Astrocyte of the cerebellum (primary cell): ENCODE data around the gene OSBPL2.

Experiments used
- DNase-seq: peaks from one replicate; pipeline ENCODE4 v3.0.0-alpha.2; 2011; ENCODE audit warnings: low read depth
- H3K4me3 ChIP-seq: 2 replicates; pipeline ENCODE4 v1.5.1; 2011; ENCODE audit warnings: mild to moderate bottlenecking, low read depth, low read length, moderate library complexity
- in situ Hi-C: cut with HindIII; loops from 2 replicates; pipeline ENCODE4 v1.10.0; 2017; ENCODE audit warnings: low sequenced_read_pairs
- TF ChIP-seq, protein P1 (sequence below): IDR thresholded peaks from 2 replicates; pipeline ENCODE4 v1.5.1; 2012; ENCODE audit warnings: low read length, low read depth, moderate library complexity, mild to moderate bottlenecking; ENCODE audit errors: missing control alignments

OSBPL2 gene

DNA sequence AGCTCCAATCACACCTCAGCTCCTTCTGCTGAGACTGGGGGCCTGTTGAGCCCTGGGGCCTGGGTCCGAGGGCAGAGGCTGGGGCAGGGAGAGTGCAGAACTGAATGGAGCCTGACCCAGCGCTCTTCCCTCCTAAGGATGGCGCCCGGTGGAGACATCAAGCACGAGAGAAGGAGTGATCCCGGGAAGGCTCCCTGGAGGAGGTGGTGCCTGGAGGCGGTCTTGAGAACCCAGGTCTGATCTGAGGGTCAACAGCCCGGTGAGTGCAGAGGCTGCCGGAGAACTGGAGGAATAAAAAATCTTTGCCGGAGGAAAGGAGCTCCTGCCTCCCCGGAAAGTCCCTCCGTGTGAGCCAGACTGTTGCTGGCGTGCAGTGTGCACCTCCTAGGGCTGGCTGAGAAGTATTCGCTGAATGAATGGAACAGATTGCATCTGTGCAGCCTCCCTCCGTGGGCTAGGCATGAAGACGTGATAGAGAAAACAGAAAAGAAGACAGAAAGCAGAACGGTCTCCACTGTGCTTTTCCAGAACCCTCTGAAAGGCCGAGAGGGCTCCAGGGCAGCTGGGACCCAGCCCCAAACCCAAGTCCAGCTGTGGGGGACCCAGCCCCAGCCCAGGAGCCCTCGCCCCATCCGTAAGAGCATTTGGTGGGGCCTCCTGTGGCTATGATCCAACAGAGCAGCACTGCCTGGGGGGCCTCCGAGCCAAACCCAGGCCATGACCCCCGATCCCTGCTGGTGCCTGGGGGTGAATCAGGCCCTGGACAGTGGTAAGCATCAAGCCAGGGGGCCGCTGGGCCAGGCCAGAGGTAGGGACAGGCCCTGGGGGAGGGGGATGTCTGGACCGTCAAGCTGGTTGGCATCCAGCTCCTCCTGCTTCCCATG, 11.4 kb upstream of the OSBPL2 start:
- in situ Hi-C loops = no loop called here
- TF ChIP-seq, protein P1, sequence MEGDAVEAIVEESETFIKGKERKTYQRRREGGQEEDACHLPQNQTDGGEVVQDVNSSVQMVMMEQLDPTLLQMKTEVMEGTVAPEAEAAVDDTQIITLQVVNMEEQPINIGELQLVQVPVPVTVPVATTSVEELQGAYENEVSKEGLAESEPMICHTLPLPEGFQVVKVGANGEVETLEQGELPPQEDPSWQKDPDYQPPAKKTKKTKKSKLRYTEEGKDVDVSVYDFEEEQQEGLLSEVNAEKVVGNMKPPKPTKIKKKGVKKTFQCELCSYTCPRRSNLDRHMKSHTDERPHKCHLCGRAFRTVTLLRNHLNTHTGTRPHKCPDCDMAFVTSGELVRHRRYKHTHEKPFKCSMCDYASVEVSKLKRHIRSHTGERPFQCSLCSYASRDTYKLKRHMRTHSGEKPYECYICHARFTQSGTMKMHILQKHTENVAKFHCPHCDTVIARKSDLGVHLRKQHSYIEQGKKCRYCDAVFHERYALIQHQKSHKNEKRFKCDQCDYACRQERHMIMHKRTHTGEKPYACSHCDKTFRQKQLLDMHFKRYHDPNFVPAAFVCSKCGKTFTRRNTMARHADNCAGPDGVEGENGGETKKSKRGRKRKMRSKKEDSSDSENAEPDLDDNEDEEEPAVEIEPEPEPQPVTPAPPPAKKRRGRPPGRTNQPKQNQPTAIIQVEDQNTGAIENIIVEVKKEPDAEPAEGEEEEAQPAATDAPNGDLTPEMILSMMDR = no peak
- DNase-seq = no peak
- no peak overlapping the region for H3K4me3 ChIP-seq

GRCh38 chr20:62227591-62227976, 10.7 kb upstream of the OSBPL2 start:
- DNase-seq = no peak
- in situ Hi-C loops = no loop called here
- no peak overlapping the region for H3K4me3 ChIP-seq
- TF ChIP-seq, protein P1 = no peak

DNA sequence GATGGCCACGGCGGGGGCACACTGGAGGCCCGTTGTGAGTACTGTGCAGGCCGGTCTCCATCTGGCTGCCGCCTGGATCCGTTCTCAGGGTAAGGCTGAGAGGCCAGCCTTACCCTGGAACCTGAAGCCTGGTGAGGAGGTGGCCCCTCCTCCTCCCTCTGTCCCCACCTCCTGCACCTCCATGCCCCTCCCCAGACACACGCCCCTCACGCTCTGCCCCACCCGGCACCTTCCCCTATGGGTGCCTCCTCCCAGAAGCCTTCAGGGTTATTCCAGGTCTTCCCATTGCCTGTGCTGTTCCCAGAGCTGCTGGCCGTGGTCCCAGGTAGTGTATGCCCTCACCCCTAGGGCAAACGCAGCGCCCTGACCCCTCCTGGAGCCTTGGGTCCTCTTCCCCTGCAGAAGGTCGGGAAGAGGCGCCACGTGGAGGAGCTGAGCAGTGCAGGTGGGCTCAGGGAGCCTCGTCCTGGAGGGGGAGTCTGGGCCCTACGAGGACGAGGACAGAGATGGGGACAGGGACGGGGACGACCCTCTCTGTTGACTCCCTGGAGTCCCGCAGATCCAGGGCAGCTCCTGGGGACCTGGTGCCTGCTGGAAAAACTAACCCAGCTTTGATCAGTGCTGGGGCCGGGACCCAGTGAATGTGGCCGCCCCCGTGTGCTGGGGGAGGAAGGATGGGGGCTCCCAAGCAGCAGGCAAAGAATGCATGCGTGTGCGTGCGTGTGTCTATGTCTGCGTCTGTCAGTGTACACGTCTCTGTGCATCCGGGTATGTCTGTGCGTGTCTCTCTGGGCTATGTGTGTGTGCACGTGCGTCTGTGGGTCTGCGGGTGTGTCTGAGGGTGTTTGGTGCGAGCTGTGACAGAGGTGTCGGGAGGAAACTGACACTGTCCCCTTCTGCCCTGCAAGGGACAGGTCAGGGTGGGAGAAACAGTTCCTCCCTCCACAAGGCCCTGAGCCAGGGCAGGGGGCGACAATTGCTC, 10.1 kb upstream of the OSBPL2 start:
- DNase-seq = no peak
- in situ Hi-C loops = no loop called here
- no peak overlapping the region for H3K4me3 ChIP-seq
- TF ChIP-seq, protein P1 = no peak

DNA sequence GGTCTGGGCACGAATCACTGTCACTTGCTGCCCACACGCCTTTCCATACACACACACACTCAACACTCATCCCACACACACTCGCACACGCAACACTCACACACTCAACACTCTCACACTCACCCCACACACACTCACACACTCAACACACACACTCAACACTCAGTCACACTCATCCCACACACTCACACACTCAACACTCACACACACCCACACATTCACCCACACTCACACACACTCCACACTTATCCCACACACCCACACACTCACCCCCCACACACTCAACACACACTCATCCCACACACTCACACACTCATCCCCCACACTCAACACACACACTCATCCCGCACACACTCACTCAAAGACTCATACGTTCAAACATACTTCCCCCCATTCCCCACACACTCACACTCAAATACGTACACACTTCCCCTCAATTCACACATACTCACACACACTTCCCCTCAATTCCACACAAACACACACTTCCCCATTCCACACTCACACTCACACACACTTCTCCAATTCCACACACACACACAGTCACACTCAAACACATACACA, 9.3 kb upstream of the OSBPL2 start:
- TF ChIP-seq, protein P1 = no peak

GRCh38 chr20:62229667-62230066, 8.7 kb upstream of the OSBPL2 start:
- TF ChIP-seq, protein P1 = no peak
- no peak overlapping the region for H3K4me3 ChIP-seq
- DNase-seq = no peak
- in situ Hi-C loops = no loop called here

More for the DNA sequence above, 9.3 kb upstream of the OSBPL2 start:
- no peak for DNase-seq
- H3K4me3 ChIP-seq = no peak overlapping the region
- in situ Hi-C loops = no loop called here

GRCh38 chr20:62230276-62230675, 8.0 kb upstream of the OSBPL2 start:
- no peak for DNase-seq
- in situ Hi-C loops = no loop called here
- TF ChIP-seq, protein P1 = no peak
- H3K4me3 ChIP-seq = no peak overlapping the region
